Calu3 (cell line): Measurements from ENCODE around the gene TNFAIP8. TPM values are rescaled to one million over a fixed set of nuclear protein-coding genes. Genes with fewer than 3 reads are reported as not detected.

Experiments
- Bru-seq: library from RNA; stranded (reverse); fragments of 400-500 nt; gene quantifications from one replicate; lab custom pipeline; 2021; lab: Mats Ljungman, UMichigan
- BruChase-seq, 2 experiments: library from RNA; stranded (reverse); fragments of 400-500 nt; gene quantifications; one replicate each; lab custom pipeline; 2021; lab: Mats Ljungman, UMichigan
- BruUV-seq: library from RNA; stranded (reverse); fragments of 400-500 nt; replicated peaks from 2 replicates; lab custom pipeline; 2021; lab: Mats Ljungman, UMichigan
- CTCF ChIA-PET: fragments of 300-600 bp; sonication (Branson Sonifier 250); formaldehyde crosslinking; loops from one replicate; lab custom pipeline; 2022; ENCODE audit warnings: antibody characterized with exemption; lab: Charles Lee
- DNase-seq: peaks from one replicate; pipeline ENCODE4 v3.0.0; 2022
- H3K27ac Mint-ChIP-seq: one replicate; pipeline ENCODE4 v1.8.0; 2022; ENCODE audit warnings: mixed read lengths; ENCODE audit not compliant: unreplicated experiment
- H3K27me3 Mint-ChIP-seq: one replicate; pipeline ENCODE4 v1.8.0; 2022; ENCODE audit warnings: mixed read lengths; ENCODE audit not compliant: unreplicated experiment
- H3K36me3 Mint-ChIP-seq: one replicate; pipeline ENCODE4 v1.8.0; 2022; ENCODE audit warnings: mild to moderate bottlenecking, moderate library complexity, mixed read lengths; ENCODE audit not compliant: insufficient read depth, unreplicated experiment
- H3K4me1 Mint-ChIP-seq: one replicate; pipeline ENCODE4 v1.8.0; 2022; ENCODE audit warnings: mild to moderate bottlenecking, low read depth, mixed read lengths; ENCODE audit not compliant: unreplicated experiment
- H3K4me3 Mint-ChIP-seq: one replicate; pipeline ENCODE4 v1.8.0; 2022; ENCODE audit warnings: mild to moderate bottlenecking, low read depth, moderate library complexity, mixed read lengths; ENCODE audit not compliant: unreplicated experiment
- H3K9me3 Mint-ChIP-seq: one replicate; pipeline ENCODE4 v1.8.0; 2022; ENCODE audit warnings: low read depth, mixed read lengths; ENCODE audit not compliant: unreplicated experiment
- intact Hi-C: fragments of 100-400 bp; cut with micrococcal nuclease; formaldehyde crosslinking; loops from one replicate; pipeline ENCODE4 v1.10.0; 2022; ENCODE audit not compliant: unreplicated experiment
- long read RNA-seq: library from polyadenylated mRNA; stranded (forward); transcript quantifications from one replicate; pipeline ENCODE4 v2.0.0, GENCODE V29; 2022
- total RNA-seq: library from RNA; stranded (reverse); gene quantifications from 2 replicates; pipeline ENCODE4 v1.2.3, GENCODE V29; 2022
- TF ChIP-seq, protein P1 (sequence below): fragments of 200-600 bp; IDR thresholded peaks from one replicate; pipeline ENCODE4 v1.8.0; 2022; ENCODE audit warnings: antibody characterized with exemption; ENCODE audit not compliant: unreplicated experiment

The TNFAIP8 gene
- 24.2 and 30.6 TPM in 2 replicates for total RNA-seq
- Bru-seq, nascent RNA = percentile 85 among the genes with signal in this experiment
- percentile 73 among the genes with signal in this experiment for BruChase-seq, experiment 1, labeled RNA remaining after a 6-hour chase
- BruChase-seq, experiment 2, labeled RNA remaining after a 2-hour chase = percentile 79 among the genes with signal in this experiment
- long read RNA-seq, full-length matches to known transcripts = 36 of 45 reads
- long read RNA-seq, partial matches to known transcripts = 0 of 45 reads
- long read RNA-seq, other reads (novel, unspliced or antisense) = 9 of 45 reads

DNA sequence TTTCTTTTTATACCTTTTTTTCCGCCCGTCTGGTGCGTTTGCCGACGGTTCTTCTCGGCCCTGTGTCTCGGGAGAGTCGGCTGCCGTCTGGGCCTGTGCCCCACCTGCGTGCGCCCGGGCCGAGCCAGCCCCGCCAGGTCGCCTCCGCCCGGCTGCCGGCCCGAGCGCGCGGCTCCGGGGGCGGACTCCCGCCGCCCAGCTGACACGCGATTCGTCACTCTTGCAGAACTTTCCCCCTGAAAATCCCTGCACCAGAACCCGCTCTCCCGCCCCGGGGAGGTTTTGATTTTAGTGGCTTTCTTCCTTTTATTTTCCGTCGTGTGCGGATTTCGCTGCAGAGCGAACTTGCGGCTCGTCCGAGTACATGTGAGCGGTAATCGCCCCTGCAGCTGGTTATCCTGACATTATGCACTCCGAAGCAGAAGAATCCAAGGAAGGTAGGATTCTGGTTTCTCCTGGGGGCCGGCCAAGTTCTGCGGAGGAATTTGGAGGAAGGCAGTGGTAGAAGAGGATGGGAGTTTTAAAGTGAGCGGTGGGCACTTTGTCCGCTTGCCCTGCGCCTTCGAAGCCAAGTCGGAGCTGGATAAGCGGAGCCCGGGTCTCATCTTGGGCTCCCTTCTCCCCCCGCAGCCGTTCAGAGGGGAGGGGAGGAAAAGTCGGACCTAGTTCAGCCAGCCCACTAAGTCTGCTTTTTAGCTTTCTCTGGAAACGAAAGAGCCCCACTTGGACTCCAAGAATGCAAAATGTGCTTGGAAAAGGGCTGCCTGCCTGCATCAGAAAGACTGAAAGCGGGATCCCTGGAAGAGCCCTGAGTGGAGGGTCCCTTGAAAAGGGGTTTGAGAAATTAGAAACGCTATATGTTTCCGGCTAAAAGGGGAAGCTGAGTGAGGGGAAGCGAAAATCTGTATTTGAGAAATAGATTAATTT lies at the start of gene TNFAIP8:
TSS of gene TNFAIP8 (plus strand) at position 335 of the 927 bp plus-strand sequence. CDS start at position 407, 72 bp downstream.
- H3K4me3 Mint-ChIP-seq = peak within 1 kb of the TSS; percentile 96
- TF ChIP-seq, protein P1, sequence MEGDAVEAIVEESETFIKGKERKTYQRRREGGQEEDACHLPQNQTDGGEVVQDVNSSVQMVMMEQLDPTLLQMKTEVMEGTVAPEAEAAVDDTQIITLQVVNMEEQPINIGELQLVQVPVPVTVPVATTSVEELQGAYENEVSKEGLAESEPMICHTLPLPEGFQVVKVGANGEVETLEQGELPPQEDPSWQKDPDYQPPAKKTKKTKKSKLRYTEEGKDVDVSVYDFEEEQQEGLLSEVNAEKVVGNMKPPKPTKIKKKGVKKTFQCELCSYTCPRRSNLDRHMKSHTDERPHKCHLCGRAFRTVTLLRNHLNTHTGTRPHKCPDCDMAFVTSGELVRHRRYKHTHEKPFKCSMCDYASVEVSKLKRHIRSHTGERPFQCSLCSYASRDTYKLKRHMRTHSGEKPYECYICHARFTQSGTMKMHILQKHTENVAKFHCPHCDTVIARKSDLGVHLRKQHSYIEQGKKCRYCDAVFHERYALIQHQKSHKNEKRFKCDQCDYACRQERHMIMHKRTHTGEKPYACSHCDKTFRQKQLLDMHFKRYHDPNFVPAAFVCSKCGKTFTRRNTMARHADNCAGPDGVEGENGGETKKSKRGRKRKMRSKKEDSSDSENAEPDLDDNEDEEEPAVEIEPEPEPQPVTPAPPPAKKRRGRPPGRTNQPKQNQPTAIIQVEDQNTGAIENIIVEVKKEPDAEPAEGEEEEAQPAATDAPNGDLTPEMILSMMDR = no peak
- no peaks in the 10 kb centered on the region for H3K9me3 Mint-ChIP-seq
- TSS peak; percentile 67 for BruUV-seq
- peak; percentile 69 for DNase-seq
- peak within 1 kb of the TSS; percentile 45 for H3K27ac Mint-ChIP-seq
- H3K36me3 Mint-ChIP-seq = peaks cover 11% of the 10 kb centered on the region
- H3K27me3 Mint-ChIP-seq = no peaks in the 10 kb centered on the region
- CTCF ChIA-PET = interaction anchor here (0.6 to 1.6 kb wide), 3 partner anchors 11 to 156 kb away, joined by 3 to 7 read pairs (median 6); no protein-coding TSS in a partner anchor
- intact Hi-C loops = loop anchor here (2.0 kb wide), 2 partner anchors 57 to 87 kb away; no protein-coding TSS in a partner anchor
- H3K4me1 Mint-ChIP-seq = peaks cover 75% of the 10 kb centered on the region

DNA sequence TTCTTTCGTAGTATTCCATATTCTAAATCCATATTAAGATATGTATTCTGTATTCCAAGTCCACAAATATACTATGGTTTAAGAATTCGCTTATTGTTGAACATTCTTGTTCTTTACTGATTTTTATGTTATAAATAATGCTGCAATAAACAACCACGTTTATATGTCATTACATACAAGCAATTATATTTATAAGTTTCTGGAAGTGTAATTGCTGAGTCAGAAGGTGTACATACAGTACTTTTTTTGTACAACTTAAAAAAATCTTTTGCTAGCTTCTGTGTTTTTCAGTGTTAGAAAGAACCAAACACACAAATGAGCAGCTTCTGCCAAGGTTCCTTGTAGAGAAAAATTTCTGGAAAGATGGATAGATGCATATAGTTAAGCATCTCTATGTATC lies 48.6 kb upstream of the TNFAIP8 start:
- no peaks in the 10 kb centered on the region for H3K9me3 Mint-ChIP-seq
- no TSS peak for BruUV-seq
- intact Hi-C loops = loop anchor here (10.0 kb wide), 1 partner anchor 282 kb away; no protein-coding TSS in a partner anchor
- no peak for DNase-seq
- no peak overlapping the region for H3K4me3 Mint-ChIP-seq
- H3K27ac Mint-ChIP-seq = no peak overlapping the region
- no peaks in the 10 kb centered on the region for H3K27me3 Mint-ChIP-seq
- H3K4me1 Mint-ChIP-seq = peaks cover 60% of the 10 kb centered on the region
- TF ChIP-seq, protein P1 = no peak
- peaks cover 21% of the 10 kb centered on the region for H3K36me3 Mint-ChIP-seq
- CTCF ChIA-PET = no interaction called here

DNA sequence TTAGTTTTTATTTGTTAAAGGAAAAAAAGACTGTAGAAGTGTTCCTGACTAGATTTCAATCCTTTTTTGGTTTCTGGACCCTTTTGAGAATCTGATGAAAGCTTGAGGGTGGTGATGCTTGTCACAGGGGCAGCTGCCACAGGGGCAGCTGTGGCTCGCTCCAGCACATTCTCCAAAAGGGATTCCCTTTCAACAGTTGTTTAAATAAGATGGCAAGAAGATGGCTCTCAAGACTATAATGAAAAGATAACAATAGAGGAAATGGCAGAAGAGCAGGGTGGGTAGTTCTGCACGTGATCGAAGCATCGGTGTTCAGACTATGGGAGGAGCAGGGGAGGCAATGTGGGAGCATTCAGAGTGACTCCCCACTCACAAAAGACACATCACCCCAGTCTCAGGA lies 46.5 kb upstream of the TNFAIP8 start:
- CTCF ChIA-PET = no interaction called here
- H3K4me1 Mint-ChIP-seq = peaks cover 38% of the 10 kb centered on the region
- H3K36me3 Mint-ChIP-seq = peaks cover 2% of the 10 kb centered on the region

DNA sequence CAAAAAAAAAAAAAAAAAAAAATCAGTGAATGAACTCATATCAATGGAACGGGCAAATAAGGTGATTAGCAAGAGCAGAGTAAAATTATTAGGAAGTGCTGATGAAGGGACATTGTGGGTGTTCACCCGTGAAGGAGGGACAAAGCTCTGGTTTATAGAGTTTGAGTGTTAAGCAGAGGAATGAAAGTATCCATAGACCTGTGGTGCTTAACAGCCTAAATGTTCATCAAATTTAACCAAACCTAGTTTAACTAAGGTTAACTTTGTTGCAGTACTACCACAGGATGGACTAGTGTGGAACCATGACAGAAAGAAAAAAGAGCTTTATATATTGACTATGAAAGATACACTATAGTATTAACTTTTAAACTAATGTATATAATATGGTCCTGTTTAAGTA lies 44.1 kb upstream of the TNFAIP8 start:
- TF ChIP-seq, protein P1 = no peak
- H3K27me3 Mint-ChIP-seq = no peaks in the 10 kb centered on the region
- CTCF ChIA-PET = interaction anchor here (1.7 kb wide), 1 partner anchor 9 kb away, joined by 4 read pairs; no protein-coding TSS in a partner anchor

More for the DNA sequence above, 46.5 kb upstream of the TNFAIP8 start:
- Mint-ChIP-seq H3K27me3 (no peaks in the 10 kb centered on the region), H3K27ac (peak overlapping the region; percentile 18), H3K4me3 (no peak overlapping the region), H3K9me3 (no peaks in the 10 kb centered on the region)
- TF ChIP-seq, protein P1 = no peak
- intact Hi-C loops = loop anchor here (10.0 kb wide), 1 partner anchor 285 kb away; no protein-coding TSS in a partner anchor
- DNase-seq = no peak
- no TSS peak for BruUV-seq

More for the DNA sequence above, 44.1 kb upstream of the TNFAIP8 start:
- DNase-seq = no peak
- intact Hi-C loops = no loop called here
- BruUV-seq = no TSS peak
- Mint-ChIP-seq H3K4me1 (peaks cover 19% of the 10 kb centered on the region), H3K9me3 (no peaks in the 10 kb centered on the region), H3K36me3 (no peaks in the 10 kb centered on the region), H3K27ac (no peak overlapping the region), H3K4me3 (no peak overlapping the region)
